Left ventricle myocardium inferior (tissue), 1 donor: ENCODE data around the gene TBC1D9. TPM values are rescaled to one million over a fixed set of nuclear protein-coding genes. Genes with fewer than 3 reads are reported as not detected.

ENCODE experiments used
- DNase-seq: peaks from one replicate; pipeline ENCODE4 v3.0.0-alpha.2; 2020
- H3K27ac ChIP-seq: fragments of 200-600 bp; replicated peaks from 2 replicates; pipeline ENCODE4 v1.8.0; 2021
- H3K27me3 ChIP-seq: fragments of 200-600 bp; 2 replicates; pipeline ENCODE4 v1.8.0; 2021; ENCODE audit warnings: low read depth
- H3K36me3 ChIP-seq: fragments of 200-600 bp; 2 replicates; pipeline ENCODE4 v1.8.0; 2021
- H3K4me1 ChIP-seq: fragments of 200-600 bp; 2 replicates; pipeline ENCODE4 v1.8.0; 2021
- H3K4me3 ChIP-seq: fragments of 200-600 bp; 2 replicates; pipeline ENCODE4 v1.8.0; 2021; ENCODE audit warnings: mild to moderate bottlenecking, moderate library complexity
- H3K9me3 ChIP-seq: fragments of 200-600 bp; replicated peaks from 2 replicates; pipeline ENCODE4 v1.8.0; 2021
- intact Hi-C: fragments of 100-400 bp; cut with micrococcal nuclease; formaldehyde crosslinking; loops from one replicate; pipeline ENCODE4 v1.11.0; 2022
- total RNA-seq: library from RNA; stranded (reverse); fragmentation: NEBNext Ultra II Directional; extraction: Animal tissue kit (Norgen Biotek cat#: 25700); gene quantifications from one replicate; pipeline ENCODE4 v1.2.1, GENCODE V29; 2021
- TF ChIP-seq, protein P1 (sequence below): fragments of 200-600 bp; IDR thresholded peaks from 2 replicates; pipeline ENCODE4 v1.8.0; 2021; ENCODE audit warnings: antibody characterized with exemption, mild to moderate bottlenecking, borderline replicate concordance
- donor health status: DM: no; HTN: yes; CAD: no; lungs with severe emphysema.

Gene TBC1D9
- total RNA-seq, 1 donor from 2014 or later = 11.4 TPM

DNA sequence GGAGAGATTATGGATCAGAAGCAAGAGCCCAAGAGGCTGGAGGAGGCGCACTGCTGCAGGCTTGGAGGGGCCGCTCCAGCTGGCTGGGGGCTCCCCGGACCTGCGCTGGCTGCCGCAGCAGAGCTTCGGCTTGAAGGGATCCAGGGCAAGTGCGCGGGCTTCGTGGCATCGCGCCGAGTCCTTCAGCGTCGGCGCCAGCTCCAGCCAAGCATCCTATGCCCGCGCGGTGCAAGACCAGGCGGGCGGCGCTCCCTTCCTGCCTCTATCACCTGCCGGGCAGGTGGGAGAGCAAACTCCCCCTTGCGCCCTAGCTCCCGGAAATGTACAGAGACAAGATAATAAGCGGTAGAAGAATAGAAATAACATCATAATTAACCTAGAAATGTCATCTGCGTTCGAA, 176.9 kb downstream of the TBC1D9 start:
- DNase-seq = no peak
- intact Hi-C loops = no loop called here
- H3K4me1 ChIP-seq = no peaks in the 10 kb centered on the region
- no peaks in the 10 kb centered on the region for H3K9me3 ChIP-seq
- no peak overlapping the region for H3K4me3 ChIP-seq
- no peak overlapping the region for H3K27ac ChIP-seq
- H3K27me3 ChIP-seq = peaks cover 71% of the 10 kb centered on the region
- no peaks in the 10 kb centered on the region for H3K36me3 ChIP-seq
- TF ChIP-seq, protein P1, sequence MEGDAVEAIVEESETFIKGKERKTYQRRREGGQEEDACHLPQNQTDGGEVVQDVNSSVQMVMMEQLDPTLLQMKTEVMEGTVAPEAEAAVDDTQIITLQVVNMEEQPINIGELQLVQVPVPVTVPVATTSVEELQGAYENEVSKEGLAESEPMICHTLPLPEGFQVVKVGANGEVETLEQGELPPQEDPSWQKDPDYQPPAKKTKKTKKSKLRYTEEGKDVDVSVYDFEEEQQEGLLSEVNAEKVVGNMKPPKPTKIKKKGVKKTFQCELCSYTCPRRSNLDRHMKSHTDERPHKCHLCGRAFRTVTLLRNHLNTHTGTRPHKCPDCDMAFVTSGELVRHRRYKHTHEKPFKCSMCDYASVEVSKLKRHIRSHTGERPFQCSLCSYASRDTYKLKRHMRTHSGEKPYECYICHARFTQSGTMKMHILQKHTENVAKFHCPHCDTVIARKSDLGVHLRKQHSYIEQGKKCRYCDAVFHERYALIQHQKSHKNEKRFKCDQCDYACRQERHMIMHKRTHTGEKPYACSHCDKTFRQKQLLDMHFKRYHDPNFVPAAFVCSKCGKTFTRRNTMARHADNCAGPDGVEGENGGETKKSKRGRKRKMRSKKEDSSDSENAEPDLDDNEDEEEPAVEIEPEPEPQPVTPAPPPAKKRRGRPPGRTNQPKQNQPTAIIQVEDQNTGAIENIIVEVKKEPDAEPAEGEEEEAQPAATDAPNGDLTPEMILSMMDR = no peak

DNA sequence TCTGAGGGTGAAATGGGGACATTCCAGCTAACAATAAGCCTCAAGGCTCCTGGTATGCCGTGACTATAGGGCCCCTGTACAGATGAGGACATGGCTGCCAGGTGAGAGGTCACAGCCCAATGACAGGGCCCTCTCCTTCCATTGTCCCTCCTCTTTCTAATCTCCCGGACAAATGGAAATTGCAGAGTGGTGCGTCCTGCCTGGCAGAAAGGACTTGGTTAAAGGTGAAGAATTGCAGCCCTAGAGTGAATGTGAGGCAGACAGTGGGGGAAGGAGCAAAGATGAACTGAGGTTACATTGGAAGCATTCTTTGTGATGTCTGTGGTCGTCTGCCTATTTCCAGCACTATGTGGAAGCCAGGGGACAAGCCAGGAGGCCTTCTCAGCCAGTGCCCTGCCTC, 180.7 kb downstream of the TBC1D9 start:
- TF ChIP-seq, protein P1 = no peak
- peaks cover 75% of the 10 kb centered on the region for H3K27me3 ChIP-seq
- H3K27ac ChIP-seq = no peak overlapping the region
- no peak for DNase-seq
- H3K36me3 ChIP-seq = no peaks in the 10 kb centered on the region
- peaks cover 13% of the 10 kb centered on the region for H3K9me3 ChIP-seq
- intact Hi-C loops = no loop called here
- no peaks in the 10 kb centered on the region for H3K4me1 ChIP-seq
- no peak overlapping the region for H3K4me3 ChIP-seq

DNA sequence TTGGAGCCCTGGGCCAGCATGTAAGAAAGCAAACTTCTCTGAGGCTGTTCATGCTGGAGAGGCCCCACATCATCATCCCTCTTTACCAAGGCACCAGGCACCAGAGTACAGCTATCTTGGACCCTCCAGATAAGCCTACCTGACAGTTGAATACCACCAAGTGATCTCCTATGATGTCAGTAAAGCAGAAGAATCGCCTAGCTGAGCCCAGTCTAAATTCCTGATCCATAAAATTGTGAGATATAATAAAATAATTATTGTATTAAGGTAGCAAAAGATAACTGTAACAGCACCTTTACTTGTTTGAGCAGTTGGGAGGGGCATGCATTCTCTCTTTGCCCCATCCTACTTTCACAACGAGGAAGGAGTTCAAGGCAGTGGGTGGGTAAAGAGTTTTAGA, 184.6 kb downstream of the TBC1D9 start:
- intact Hi-C loops = no loop called here
- DNase-seq = no peak
- Histone ChIP-seq H3K36me3 (no peaks in the 10 kb centered on the region), H3K9me3 (peaks cover 13% of the 10 kb centered on the region), H3K4me3 (no peak overlapping the region), H3K27me3 (peaks cover 68% of the 10 kb centered on the region), H3K27ac (no peak overlapping the region), H3K4me1 (peaks cover 22% of the 10 kb centered on the region)
- TF ChIP-seq, protein P1 = no peak

Other genes starting within 250 kb of the TBC1D9 start
- gene ELMOD2, start 232.2 kb downstream of the TBC1D9 start, total RNA-seq = 16.8 TPM
- not detected for gene UCP1, start 187.4 kb downstream of the TBC1D9 start, total RNA-seq